HL-60/S4 treated with retinoic acid at 250 ng/mL for 4 days and 3 days (cell line): Measurements from ENCODE around the gene RABGAP1.

Experiments used
- in situ Hi-C: fragments of 300-500 bp; cut with MboI; formaldehyde crosslinking; loops from 2 replicates; pipeline ENCODE4 v1.7.0; 2022; ENCODE audit warnings: low sequenced_read_pairs

Gene RABGAP1

GRCh38 chr9:123044586-123044985, 103.8 kb downstream of the RABGAP1 start:
- in situ Hi-C loops: no loop called here

GRCh38 chr9:123046406-123047195, 105.8 kb downstream of the RABGAP1 start:
- in situ Hi-C loops: no loop called here

GRCh38 chr9:123048748-123049147, 107.9 kb downstream of the RABGAP1 start:
- in situ Hi-C loops: no loop called here

GRCh38 chr9:123049589-123050222, 108.9 kb downstream of the RABGAP1 start:
- in situ Hi-C loops: no loop called here

DNA sequence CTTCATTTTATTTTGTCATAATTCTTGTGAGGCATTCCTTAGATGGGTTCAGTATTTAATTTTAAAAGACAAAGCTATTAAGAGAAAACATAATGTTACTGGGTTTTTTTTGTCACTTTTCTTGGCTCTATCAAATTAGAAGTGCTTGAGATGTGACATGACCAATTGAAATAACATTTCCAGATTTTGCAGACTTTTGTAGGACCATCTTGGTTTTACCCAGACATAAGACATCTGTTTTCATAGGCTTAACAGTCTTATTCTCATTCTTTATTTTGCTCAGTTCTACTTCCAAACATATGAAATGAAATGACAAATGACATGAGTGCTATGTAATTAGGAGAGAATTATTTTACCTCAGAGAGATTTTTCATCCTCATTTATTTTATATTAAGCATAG, 112.2 kb downstream of the RABGAP1 start:
- in situ Hi-C loops: no loop called here

DNA sequence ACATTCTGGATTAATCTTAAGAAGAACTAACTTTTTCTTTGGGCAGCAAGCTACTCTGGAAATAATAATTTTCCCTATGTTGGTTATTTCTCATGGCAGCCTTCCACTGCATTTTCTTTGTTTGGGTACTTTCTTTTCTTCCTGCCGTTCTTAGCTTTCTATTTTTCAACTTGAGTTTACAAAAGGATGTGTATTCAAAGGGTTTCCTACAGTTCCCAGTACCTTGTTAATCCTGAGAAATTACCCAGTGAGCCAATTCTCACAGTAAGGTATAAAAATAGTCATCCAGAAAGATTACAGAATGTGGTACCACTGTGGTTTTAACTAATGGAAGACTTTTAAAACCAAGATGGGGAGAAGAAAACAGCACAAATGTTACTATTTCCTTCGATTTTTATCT, 112.9 kb downstream of the RABGAP1 start:
- in situ Hi-C loops: no loop called here

- in situ Hi-C loops: no loop called here
Measured at GRCh38 chr9:123058834-123059233, 118.0 kb downstream of the RABGAP1 start.

DNA sequence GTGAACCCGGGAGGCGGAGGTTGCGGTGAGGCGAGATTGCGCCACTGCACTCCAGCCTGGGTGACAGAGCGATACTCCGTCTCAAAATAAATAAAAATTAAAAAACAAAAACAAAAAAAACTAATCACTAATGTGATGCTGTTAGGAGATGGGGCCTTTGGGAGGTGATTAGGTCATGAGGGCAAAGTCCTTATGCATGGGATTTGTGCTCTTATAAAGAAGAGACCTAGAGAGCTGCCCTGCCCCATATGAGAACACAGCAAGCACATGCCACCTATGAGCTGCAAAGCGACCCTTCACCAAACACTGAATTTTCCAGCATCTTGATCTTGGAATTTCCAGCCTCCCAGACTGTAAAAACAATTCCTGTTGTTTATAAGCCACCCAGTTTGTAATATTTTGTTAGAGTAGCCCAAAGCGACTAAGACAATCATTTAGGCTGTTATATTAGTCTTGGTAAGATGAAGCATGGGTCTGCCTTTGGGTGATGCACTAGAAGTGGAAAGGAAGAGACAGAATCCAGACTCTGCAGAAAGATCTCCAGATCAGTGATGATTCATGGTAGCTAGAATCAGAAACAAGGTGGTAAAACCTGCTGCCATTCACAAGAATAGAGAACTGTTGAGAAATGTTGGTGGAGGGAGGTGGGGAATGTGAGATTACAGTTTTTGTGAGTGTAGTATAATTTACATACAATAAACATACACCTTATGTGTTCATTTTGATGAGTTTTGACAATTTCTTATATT, 118.8 kb downstream of the RABGAP1 start:
- in situ Hi-C loops: no loop called here

- in situ Hi-C loops: no loop called here
Measured at GRCh38 chr9:123061216-123061615, 120.4 kb downstream of the RABGAP1 start.

- in situ Hi-C loops: no loop called here
Measured at GRCh38 chr9:123062351-123063176, 121.7 kb downstream of the RABGAP1 start.

- in situ Hi-C loops: no loop called here
Measured at GRCh38 chr9:123063177-123063598, 122.4 kb downstream of the RABGAP1 start.

DNA sequence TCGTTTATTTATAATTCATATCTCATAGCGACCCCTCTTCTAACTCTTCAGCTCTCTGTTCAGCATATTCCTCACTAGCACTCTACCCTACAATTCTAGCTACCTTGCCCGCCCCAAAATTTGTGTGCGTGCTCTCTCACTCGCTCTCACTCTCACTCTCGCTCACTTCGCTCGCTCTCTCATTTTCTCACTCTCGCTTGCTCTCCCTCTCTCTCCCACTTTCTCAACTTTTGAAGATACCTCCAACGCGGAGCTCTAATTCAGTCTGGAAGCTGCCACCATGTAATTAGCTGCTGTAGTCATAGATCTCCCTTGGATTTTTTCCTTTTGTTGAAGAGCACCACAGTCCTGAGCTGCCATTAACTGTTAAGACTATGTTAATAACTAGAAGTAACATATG, 123.1 kb downstream of the RABGAP1 start:
- in situ Hi-C loops: no loop called here

- in situ Hi-C loops: no loop called here
Measured at GRCh38 chr9:123064716-123065115, 123.9 kb downstream of the RABGAP1 start.

- in situ Hi-C loops: no loop called here
Measured at GRCh38 chr9:123065196-123065595, 124.4 kb downstream of the RABGAP1 start.

DNA sequence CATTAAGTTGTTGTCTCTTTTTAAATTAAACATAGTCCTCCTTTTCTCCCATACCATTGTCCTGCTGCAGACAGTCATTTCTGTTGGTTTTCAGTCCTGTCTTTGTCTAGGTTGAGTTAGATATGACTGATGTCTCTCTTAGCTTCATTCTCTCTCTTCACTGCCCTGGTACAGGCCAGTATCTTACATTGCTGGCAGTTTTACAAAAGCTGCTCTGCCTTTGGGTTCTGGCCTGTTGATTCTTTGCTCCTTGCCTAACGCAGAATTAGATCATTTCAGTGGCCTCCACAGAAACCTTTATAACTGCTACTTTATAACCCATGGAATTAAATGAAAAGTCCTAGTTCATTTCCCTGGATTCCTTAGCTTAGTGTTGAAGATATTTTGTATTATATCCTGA, 126.3 kb downstream of the RABGAP1 start:
- in situ Hi-C loops: no loop called here

DNA sequence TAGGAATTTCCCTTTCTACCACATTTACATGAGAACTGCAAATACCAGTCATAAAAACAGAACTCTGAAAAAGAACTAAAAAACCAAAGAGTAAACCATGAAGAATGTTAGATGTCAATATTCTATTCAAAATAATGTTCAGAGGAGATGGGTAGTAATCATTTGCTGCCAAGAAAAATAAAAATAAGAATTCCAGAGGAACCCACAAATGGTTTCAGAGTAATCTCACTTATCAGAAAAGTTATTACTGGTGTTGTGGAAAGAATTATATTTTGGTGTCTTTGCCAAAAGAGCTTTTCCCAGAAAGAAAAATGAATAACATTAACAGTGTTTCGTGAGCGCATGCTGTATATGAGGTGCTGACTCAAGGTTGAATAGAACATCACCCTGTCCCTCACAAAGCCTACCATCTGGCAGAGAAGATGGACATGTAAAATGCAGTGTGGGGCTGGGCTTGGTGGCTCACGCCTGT, 128.2 kb downstream of the RABGAP1 start:
- in situ Hi-C loops: no loop called here

GRCh38 chr9:123070198-123070597, 129.4 kb downstream of the RABGAP1 start:
- in situ Hi-C loops: no loop called here

DNA sequence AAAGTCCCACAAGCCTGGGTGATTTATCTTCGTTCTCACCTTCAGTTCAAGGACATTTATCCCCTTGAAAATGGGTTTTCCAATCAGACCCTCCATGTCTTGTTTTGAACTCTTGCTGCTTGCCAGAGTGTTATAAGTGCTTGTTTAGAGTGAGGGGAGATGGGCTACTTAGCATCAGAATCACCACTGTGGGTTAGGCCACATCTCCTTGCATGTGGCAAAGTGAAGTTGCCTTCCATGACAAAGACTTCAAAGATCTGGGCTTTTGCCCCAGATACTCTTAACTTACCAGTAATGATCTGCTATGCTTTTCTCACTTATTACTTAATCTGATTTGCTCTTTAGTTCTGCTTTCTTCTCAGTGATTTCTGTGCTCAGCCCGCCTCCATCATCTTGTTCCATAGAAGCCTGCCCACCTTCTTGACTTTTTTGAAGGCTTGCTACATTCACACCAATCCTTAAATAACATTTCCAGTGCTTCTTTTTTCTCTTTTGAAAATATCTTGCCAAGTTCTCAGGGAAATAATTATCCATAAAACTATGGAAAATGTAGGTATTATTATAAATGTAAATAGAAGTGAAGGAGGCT, 131.7 kb downstream of the RABGAP1 start:
- in situ Hi-C loops: no loop called here

GRCh38 chr9:123073441-123073840, 132.6 kb downstream of the RABGAP1 start:
- in situ Hi-C loops: no loop called here

DNA sequence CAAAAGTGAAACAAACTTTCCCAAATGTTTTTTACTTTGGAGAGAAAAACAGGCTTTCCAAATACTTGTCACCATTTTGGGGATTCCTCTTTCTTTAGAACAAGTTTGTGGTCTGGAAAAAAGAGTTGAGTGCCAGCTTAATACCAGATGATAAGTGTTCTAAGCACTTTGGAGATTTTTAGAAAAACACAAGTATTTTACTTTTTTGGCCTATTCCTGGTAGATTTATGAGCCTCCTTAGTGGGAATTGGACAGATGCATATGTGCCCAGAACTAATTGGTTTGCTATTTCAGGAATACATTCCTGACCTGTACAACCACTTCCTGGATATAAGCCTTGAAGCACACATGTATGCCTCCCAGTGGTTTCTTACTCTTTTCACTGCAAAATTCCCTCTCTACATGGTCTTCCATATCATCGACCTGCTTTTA, 133.2 kb downstream of the RABGAP1 start:
- in situ Hi-C loops: no loop called here
